Osteoblast (primary cell): ENCODE measurements around the gene FUNDC1. TPM values are rescaled to one million over a fixed set of nuclear protein-coding genes. Genes with fewer than 3 reads are reported as not detected.

Source experiments
- DNase-seq: peaks from one replicate; pipeline ENCODE4 v3.0.0; 2011; ENCODE audit warnings: low spot score, mixed read lengths; ENCODE audit not compliant: insufficient read length; ENCODE audit errors: missing footprints
- H2AFZ ChIP-seq: 2 replicates; pipeline ENCODE4 v1.6.0; 2011; ENCODE audit warnings: mild to moderate bottlenecking, low read length
- H3K27ac ChIP-seq: 2 replicates; pipeline ENCODE4 v1.5.1; 2011; ENCODE audit warnings: mild to moderate bottlenecking, low read depth, low read length, moderate library complexity
- H3K27me3 ChIP-seq: 2 replicates; pipeline ENCODE4 v1.6.0; 2012; ENCODE audit warnings: mild to moderate bottlenecking, control low read depth, inconsistent platforms, low read length, moderate library complexity; ENCODE audit not compliant: insufficient read depth
- H3K36me3 ChIP-seq: 2 replicates; pipeline ENCODE4 v1.5.1; 2011; ENCODE audit warnings: mild to moderate bottlenecking, low read length, control low read depth, moderate library complexity; ENCODE audit not compliant: insufficient read depth
- H3K4me1 ChIP-seq: 2 replicates; pipeline ENCODE4 v1.5.1; 2011; ENCODE audit warnings: mild to moderate bottlenecking, low read length, control low read depth, moderate library complexity; ENCODE audit not compliant: insufficient read depth
- H3K4me2 ChIP-seq: 2 replicates; pipeline ENCODE4 v1.6.0; 2011; ENCODE audit warnings: mild to moderate bottlenecking, low read length; ENCODE audit not compliant: insufficient read depth
- H3K4me3 ChIP-seq: fragments of 200-600 bp; sonication (generic); 3 replicates; pipeline ENCODE4 v1.5.1; 2012; ENCODE audit warnings: mild to moderate bottlenecking, low read length, inconsistent platforms; ENCODE audit not compliant: insufficient read depth
- H3K79me2 ChIP-seq: 2 replicates; pipeline ENCODE4 v1.6.0; 2012; ENCODE audit warnings: mild to moderate bottlenecking, low read length, control low read depth, inconsistent platforms; ENCODE audit not compliant: insufficient read depth
- H3K9me3 ChIP-seq: 2 replicates; pipeline ENCODE4 v1.5.1; 2011; ENCODE audit warnings: low read depth, low read length, control low read depth
- H4K20me1 ChIP-seq: 2 replicates; pipeline ENCODE4 v1.6.0; 2012; ENCODE audit warnings: mild to moderate bottlenecking, low read length, control low read depth; ENCODE audit not compliant: insufficient read depth
- total RNA-seq: library from RNA; depleted of rRNA; stranded (reverse); fragments of >200 nt; gene quantifications from 2 replicates; pipeline ENCODE4 v1.2.3, GENCODE V29; 2012
- TF ChIP-seq, protein P1 (sequence below): IDR thresholded peaks from 2 replicates; pipeline ENCODE4 v1.5.1; 2011; ENCODE audit warnings: mild to moderate bottlenecking, low read depth, low read length, moderate library complexity; ENCODE audit errors: extremely low read depth

FUNDC1 gene, protein sequence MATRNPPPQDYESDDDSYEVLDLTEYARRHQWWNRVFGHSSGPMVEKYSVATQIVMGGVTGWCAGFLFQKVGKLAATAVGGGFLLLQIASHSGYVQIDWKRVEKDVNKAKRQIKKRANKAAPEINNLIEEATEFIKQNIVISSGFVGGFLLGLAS
- total RNA-seq = 10.9 and 13.3 TPM in 2 replicates

DNA sequence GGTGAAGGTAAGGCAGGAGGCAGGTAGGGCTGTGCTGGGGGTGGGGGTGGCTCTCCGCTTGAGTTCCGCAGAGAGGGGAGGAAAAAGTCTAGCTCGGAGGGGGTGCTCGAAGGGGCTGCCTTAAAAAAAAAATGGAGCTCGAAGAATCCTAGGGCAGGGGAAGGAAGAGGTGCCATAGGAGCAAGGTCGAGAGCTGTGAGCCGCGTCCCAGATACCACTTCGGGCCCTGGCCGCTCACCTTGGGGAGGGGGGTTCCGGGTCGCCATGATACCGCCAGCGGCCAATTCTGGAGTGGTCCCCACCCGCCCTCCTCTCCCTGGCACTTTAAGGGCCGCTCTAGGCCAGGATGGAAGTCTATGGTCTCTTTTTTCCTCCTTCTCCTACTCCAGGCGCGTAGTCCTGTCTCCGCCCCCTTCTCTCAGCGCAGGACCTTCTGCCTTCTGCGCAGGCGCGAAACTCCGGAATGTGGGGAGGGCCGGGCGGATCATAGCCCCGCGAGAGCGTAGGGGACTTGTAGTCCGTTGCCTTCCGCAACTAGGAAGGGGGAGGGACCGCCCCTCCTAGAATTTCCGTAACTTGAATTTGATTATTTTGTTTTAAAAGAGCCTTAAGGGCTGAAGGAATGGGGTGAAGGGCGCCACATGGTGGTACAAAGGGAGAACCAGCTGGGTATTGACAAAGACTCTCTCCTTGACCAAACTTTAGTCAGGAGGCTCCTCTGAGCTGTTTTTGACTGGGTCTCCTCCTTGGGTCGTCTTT is at the start of gene FUNDC1:
TSS of gene FUNDC1 (minus strand) at position 293 of the 759 bp plus-strand sequence. CDS start at position 266, 27 bp downstream.
- DNase-seq = peak; percentile 92
- H3K36me3 ChIP-seq = peaks cover 5% of the 10 kb centered on the region
- peak within 1 kb of the TSS; percentile 88 for H3K4me3 ChIP-seq
- no peaks in the 10 kb centered on the region for H3K9me3 ChIP-seq
- no peaks in the 10 kb centered on the region for H3K27me3 ChIP-seq
- peaks cover 12% of the 10 kb centered on the region for H3K79me2 ChIP-seq
- H4K20me1 ChIP-seq = no peaks in the 10 kb centered on the region
- peak within 1 kb of the TSS; percentile 92 for H2AFZ ChIP-seq
- H3K4me2 ChIP-seq = peak within 1 kb of the TSS; percentile 93
- H3K4me1 ChIP-seq = peaks cover 6% of the 10 kb centered on the region
- peak within 1 kb of the TSS; percentile 84 for H3K27ac ChIP-seq
- TF ChIP-seq, protein P1, sequence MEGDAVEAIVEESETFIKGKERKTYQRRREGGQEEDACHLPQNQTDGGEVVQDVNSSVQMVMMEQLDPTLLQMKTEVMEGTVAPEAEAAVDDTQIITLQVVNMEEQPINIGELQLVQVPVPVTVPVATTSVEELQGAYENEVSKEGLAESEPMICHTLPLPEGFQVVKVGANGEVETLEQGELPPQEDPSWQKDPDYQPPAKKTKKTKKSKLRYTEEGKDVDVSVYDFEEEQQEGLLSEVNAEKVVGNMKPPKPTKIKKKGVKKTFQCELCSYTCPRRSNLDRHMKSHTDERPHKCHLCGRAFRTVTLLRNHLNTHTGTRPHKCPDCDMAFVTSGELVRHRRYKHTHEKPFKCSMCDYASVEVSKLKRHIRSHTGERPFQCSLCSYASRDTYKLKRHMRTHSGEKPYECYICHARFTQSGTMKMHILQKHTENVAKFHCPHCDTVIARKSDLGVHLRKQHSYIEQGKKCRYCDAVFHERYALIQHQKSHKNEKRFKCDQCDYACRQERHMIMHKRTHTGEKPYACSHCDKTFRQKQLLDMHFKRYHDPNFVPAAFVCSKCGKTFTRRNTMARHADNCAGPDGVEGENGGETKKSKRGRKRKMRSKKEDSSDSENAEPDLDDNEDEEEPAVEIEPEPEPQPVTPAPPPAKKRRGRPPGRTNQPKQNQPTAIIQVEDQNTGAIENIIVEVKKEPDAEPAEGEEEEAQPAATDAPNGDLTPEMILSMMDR = peak; percentile 53

DNA sequence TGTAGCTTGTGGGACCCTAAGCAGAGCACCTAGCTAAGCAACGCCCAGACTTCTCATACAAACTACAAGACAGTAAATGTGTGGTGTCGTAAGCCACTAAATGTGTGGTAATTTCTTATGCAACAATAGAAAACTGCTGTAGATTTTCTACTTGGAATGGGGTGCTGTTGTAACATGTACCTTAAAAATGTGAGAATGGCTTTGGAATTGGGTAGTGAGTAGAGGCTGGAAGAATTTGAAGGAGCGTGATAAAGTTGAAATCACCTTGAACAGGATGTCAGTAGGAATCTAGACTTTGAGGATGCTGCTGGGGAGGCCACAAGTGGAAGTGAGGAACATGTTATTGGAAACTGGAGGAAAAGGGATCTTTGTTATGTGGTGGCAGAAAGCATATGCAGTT is 43.2 kb upstream of the FUNDC1 start:
- TF ChIP-seq, protein P1 = no peak
- H3K27me3 ChIP-seq = no peaks in the 10 kb centered on the region

DNA sequence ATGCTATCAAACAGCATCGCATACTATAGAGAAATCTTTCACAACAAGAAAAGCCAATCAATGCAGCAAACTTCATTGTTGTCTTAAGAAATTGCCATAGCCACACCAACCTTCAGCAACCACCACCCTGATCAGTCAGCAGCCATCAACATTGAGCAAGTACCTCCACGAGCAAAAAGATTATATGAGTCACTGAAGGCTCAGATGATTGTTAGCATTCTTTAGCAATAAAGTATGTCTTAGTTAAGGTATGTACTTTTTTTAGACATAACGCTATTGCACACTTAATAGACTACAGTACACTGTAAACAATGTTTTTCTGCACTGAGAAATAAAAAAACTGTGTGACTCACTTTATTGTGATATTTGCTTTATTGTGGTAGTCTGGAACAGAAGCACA is 37.8 kb upstream of the FUNDC1 start:
- Histone ChIP-seq H4K20me1 (no peaks in the 10 kb centered on the region), H3K9me3 (no peaks in the 10 kb centered on the region), H3K36me3 (no peaks in the 10 kb centered on the region), H3K4me1 (no peaks in the 10 kb centered on the region), H3K27me3 (no peaks in the 10 kb centered on the region), H3K79me2 (no peaks in the 10 kb centered on the region), H3K4me2 (no peak overlapping the region), H3K27ac (no peak overlapping the region), H2AFZ (no peak overlapping the region), H3K4me3 (no peak overlapping the region)
- TF ChIP-seq, protein P1 = no peak
- DNase-seq = no peak

More for the DNA sequence above, 43.2 kb upstream of the FUNDC1 start:
- Histone ChIP-seq H3K36me3 (no peaks in the 10 kb centered on the region), H3K27ac (no peak overlapping the region), H3K79me2 (no peaks in the 10 kb centered on the region), H3K9me3 (no peaks in the 10 kb centered on the region), H3K4me1 (no peaks in the 10 kb centered on the region), H3K4me2 (no peak overlapping the region), H3K4me3 (no peak overlapping the region), H2AFZ (no peak overlapping the region), H4K20me1 (no peaks in the 10 kb centered on the region)
- DNase-seq = no peak

DNA sequence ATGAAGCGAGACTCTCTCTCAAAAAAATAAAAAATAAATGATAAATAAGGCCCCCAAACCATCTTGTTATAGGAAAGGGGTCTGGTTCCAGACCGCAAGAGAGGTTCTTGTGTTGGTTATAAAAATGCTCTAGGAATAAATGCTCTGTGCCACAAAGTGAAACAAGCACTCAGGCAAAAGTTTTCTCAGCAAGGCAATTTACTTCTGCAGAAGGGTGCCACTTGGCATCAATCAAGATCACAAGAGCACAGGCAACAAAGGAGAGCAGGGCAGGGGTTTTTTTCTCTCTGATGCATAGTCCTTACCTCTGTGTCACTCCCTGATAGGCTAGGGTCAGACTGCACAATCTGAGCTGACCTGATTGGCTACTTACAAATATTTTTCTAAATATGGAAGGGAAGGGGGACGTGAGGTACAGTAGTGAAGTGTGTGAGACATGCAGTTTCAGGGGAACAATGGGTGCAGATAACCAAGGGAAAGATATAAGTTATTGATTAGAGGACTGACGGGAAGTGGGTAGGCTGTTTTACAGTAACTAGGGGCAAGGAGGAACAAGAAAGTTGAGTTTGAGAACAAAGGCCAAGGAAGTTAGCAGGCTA is 29.8 kb upstream of the FUNDC1 start:
- H3K27me3 ChIP-seq = no peaks in the 10 kb centered on the region
- H3K9me3 ChIP-seq = peaks cover 7% of the 10 kb centered on the region
- no peak overlapping the region for H3K4me3 ChIP-seq
- H4K20me1 ChIP-seq = no peaks in the 10 kb centered on the region
- no peaks in the 10 kb centered on the region for H3K36me3 ChIP-seq
- DNase-seq = no peak
- H2AFZ ChIP-seq = no peak overlapping the region
- no peaks in the 10 kb centered on the region for H3K79me2 ChIP-seq
- TF ChIP-seq, protein P1 = no peak
- no peak overlapping the region for H3K4me2 ChIP-seq
- no peak overlapping the region for H3K27ac ChIP-seq
- no peaks in the 10 kb centered on the region for H3K4me1 ChIP-seq
